BJ (cell line): ENCODE data around the gene ITGA8. TPM values are rescaled to one million over a fixed set of nuclear protein-coding genes. Genes with fewer than 3 reads are reported as not detected.
"Not testable (repeated sequence)": the region's sequence is repeated elsewhere in the genome, so short reads cannot be mapped to it uniquely, and the experiment has no call there.

Experiments
- CTCF ChIA-PET: fragments of 350-600 bp; formaldehyde crosslinking; extraction: SDS; loops from one replicate; lab custom pipeline; 2021; ENCODE audit warnings: antibody characterized with exemption, inconsistent platforms; lab: Yijun Ruan, JAX
- POLR2A ChIA-PET: fragments of 300-600 bp; sonication (Branson Sonifier 250); formaldehyde crosslinking; extraction: SDS; loops from one replicate; lab custom pipeline; 2021; ENCODE audit warnings: antibody characterized with exemption; lab: Charles Lee
- DNase-seq: peaks from one replicate; pipeline ENCODE4 v3.0.0-alpha.2; 2011; ENCODE audit warnings: low read depth
- H3K27me3 ChIP-seq: 2 replicates; pipeline ENCODE4 v1.6.0; 2011; ENCODE audit warnings: low read length; ENCODE audit not compliant: control insufficient read depth, insufficient read depth
- H3K36me3 ChIP-seq: 2 replicates; pipeline ENCODE4 v1.5.1; 2011; ENCODE audit warnings: low read length; ENCODE audit not compliant: control insufficient read depth, insufficient read depth
- H3K4me3 ChIP-seq: 2 replicates; pipeline ENCODE4 v1.5.1; 2011; ENCODE audit warnings: low read depth, mild to moderate bottlenecking, control low read depth, low read length
- polyA plus RNA-seq: library from polyadenylated mRNA; depleted of rRNA; stranded (reverse); fragments of >200 nt; gene quantifications from 2 replicates; pipeline ENCODE4 v1.2.3, GENCODE V29; 2011
- TF ChIP-seq, protein P1 (sequence below): IDR thresholded peaks from 2 replicates; pipeline ENCODE4 v1.5.1; 2011; ENCODE audit warnings: low read depth, mild to moderate bottlenecking, control low read depth, inconsistent platforms, low read length, moderate library complexity; ENCODE audit not compliant: insufficient read depth

The ITGA8 gene
- polyA plus RNA-seq, 1 experiment: 10.1 TPM

DNA sequence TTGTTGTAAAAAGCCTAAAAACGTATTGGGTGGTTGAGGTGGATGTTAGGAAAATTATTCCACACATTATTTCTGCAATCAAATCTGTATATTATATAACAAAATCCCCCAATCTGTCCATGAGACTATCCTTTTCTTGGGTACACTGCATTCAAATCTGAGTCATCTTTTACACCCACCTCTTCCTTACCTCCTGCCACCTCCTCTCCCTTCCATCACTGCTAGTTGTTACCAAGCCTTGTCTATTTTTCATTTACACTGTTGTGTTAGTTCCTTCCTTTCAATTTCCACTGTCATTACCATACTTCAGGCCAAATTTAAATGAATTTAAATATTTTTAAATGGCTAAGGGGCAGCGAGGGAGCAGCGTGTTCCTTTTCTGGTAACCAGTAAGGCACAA is 83.3 kb downstream of the ITGA8 start:
- no peak for DNase-seq
- H3K4me3 ChIP-seq: no peak overlapping the region
- H3K36me3 ChIP-seq: no peaks in the 10 kb centered on the region; the same call in 1 of the 2 replicates
- ChIA-PET CTCF (no interaction called here), POLR2A (no interaction called here)
- no peaks in the 10 kb centered on the region for H3K27me3 ChIP-seq
- TF ChIP-seq, protein P1, sequence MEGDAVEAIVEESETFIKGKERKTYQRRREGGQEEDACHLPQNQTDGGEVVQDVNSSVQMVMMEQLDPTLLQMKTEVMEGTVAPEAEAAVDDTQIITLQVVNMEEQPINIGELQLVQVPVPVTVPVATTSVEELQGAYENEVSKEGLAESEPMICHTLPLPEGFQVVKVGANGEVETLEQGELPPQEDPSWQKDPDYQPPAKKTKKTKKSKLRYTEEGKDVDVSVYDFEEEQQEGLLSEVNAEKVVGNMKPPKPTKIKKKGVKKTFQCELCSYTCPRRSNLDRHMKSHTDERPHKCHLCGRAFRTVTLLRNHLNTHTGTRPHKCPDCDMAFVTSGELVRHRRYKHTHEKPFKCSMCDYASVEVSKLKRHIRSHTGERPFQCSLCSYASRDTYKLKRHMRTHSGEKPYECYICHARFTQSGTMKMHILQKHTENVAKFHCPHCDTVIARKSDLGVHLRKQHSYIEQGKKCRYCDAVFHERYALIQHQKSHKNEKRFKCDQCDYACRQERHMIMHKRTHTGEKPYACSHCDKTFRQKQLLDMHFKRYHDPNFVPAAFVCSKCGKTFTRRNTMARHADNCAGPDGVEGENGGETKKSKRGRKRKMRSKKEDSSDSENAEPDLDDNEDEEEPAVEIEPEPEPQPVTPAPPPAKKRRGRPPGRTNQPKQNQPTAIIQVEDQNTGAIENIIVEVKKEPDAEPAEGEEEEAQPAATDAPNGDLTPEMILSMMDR: no peak

DNA sequence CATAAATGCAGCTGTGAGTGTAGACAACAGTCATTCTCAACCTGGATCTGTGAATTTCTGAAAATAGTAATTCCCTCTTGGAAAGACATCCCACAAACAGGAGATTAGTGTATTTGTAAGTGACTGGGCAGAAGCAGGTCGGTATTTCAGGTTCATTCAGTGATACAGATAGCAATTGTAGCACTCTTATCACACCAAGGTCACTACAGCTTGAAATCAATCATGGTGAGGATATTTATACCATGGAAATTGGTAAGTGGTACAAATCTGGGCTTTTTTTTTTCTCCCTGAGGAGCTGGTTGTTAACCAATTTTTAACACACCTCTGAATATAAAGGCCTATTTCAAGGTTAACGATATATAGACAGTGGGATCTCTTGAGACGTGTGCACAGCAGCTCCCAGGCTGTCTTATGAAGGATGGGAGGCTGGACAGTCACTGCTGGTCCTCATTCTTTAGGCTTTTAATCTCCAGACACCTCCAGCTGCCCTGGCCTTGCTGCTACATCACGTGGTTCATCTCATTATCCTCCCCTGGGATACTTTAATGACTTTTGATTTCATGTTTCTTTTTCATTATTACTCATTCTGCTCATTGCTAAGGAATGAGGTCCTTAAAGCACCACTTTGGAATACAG is 87.1 kb downstream of the ITGA8 start:
- no peak for DNase-seq
- H3K4me3 ChIP-seq: no peak overlapping the region
- H3K27me3 ChIP-seq: no peaks in the 10 kb centered on the region
- no peaks in the 10 kb centered on the region for H3K36me3 ChIP-seq
- POLR2A ChIA-PET: interaction anchor here (0.6 kb wide), 1 partner anchor 11 kb away, joined by 4 read pairs; no protein-coding TSS in a partner anchor
- CTCF ChIA-PET: no interaction called here
- TF ChIP-seq, protein P1: no peak

DNA sequence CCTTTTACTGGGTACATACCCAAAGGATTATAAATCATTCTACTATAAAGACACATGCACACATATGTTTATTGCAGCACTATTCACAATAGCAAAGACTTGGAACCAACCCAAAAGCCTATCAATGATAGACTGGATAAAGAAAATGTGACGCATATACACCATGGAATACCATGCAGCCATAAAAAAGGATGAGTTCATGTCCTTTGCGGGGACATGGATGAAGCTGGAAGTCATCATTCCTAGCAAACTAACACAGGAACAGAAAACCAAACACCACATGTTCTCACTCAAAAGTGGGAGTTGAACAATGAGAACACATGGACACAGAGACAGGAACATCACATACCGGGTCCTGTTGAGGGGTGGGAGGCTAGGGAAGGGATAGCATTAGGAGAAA is 88.5 kb downstream of the ITGA8 start:
- H3K4me3 ChIP-seq, H3K27me3 ChIP-seq, POLR2A ChIA-PET, CTCF ChIA-PET, H3K36me3 ChIP-seq, DNase-seq: not testable (repeated sequence)

DNA sequence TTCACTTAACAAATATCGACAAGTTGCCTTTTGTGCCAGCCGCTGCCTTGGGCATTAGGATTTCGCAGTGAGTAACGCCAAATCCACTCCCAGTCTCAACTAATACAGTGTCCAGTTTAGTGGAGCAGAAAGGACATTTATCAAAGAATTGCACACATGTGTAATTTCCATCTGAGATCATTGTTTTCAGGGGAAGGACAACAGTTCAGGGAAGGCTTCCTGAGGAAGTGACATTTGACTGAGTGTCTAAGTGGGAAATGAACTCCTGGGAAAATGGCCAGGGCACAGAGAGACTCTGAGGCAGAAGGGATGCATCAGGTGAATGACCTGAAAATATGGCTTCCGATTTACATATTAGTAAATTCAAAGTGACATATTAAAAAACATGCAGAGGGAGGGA is 89.4 kb downstream of the ITGA8 start:
- Histone ChIP-seq H3K27me3 (no peaks in the 10 kb centered on the region), H3K4me3 (no peak overlapping the region), H3K36me3 (no peaks in the 10 kb centered on the region)
- ChIA-PET POLR2A (no interaction called here), CTCF (no interaction called here)
- TF ChIP-seq, protein P1: no peak
- DNase-seq: no peak

DNA sequence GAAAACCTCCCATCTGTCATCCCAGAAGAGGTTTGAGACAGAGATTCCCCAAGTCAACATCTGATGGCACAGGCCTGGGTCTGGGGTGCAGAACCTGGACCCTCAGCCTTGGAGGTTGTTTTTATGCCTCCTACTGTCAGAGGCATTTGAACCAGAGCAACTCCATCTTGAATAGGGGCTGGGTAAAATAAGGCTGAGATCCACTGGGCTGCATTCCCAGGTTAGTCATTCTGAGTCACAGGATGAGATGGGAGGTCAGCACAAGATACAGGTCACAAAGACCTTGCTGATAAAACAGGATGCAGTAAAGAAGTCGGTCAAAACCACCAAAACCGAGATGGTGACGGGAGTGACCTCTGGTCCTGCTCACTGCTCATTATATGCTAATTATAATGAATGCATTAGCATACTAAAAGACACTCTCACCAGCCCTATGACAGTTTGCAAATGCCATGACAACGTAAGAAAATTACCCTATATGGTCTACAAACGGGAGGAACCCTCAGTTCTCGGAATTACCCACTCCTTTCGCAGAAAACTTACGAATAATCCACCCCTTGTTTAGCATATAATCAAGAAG is 92.0 kb downstream of the ITGA8 start:
- TF ChIP-seq, protein P1: no peak
- CTCF ChIA-PET: no interaction called here
- Histone ChIP-seq H3K36me3 (no peaks in the 10 kb centered on the region), H3K4me3 (no peak overlapping the region), H3K27me3 (no peaks in the 10 kb centered on the region)
- no peak for DNase-seq
- POLR2A ChIA-PET: no interaction called here

DNA sequence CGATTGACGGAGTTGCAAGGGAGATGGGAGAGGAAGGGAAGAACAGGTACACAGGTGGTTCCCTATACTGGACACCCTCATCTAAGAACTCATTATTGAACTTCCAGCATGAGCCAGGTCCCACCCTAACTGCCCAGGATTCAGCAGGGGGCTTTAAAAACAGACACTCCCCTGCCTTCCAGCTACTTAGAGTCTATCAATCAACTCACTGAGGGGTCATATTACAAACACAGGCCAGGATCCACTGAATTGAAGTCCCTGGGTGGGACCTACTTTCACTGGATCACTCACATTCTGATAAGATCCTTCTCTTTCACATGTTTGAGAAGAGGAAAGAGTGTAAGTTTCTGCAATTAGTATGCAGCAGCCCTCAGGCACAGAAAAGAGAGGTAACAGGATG is 92.8 kb downstream of the ITGA8 start:
- CTCF ChIA-PET: no interaction called here

More for the DNA sequence above, 92.8 kb downstream of the ITGA8 start:
- Histone ChIP-seq H3K4me3 (no peak overlapping the region), H3K36me3 (no peaks in the 10 kb centered on the region), H3K27me3 (no peaks in the 10 kb centered on the region)
- TF ChIP-seq, protein P1: no peak
- no peak for DNase-seq
- POLR2A ChIA-PET: no interaction called here
